Measurements from ENCODE around the gene ZFYVE9.
"Not testable (repeated sequence)": the region's sequence is repeated elsewhere in the genome, so short reads cannot be mapped to it uniquely, and the experiment has no call there.

The ZFYVE9 gene

DNA sequence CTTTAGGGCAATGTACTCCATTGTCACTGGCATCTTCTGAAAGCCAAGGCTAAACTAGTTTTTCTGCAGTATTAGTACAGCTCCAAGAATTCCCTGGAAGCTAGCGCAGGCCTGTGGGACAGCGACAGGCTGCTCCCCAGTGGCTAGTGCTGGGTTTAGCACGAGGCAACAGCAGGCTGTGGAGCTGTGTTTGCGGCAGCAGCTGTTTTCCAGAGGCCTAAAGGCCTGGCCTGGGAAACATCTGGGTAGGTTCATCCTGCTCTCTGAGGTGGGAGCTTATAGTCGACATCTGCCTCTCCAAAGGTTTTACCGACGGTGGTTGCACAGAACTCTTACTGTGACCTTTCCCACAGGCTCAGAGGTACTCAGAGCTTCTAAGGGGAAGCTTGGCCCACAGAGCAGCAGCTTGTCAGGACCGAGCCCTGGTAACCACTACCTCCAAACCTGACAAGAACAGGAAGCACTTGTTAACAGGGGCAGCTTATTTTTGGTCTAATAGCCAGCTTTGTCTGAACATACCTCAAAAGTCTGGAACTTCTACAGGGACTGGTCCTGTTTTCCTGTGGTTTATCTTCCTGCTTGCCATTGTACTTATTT is 206.9 kb downstream of the ZFYVE9 start:
- DNase-seq: no peak

DNA sequence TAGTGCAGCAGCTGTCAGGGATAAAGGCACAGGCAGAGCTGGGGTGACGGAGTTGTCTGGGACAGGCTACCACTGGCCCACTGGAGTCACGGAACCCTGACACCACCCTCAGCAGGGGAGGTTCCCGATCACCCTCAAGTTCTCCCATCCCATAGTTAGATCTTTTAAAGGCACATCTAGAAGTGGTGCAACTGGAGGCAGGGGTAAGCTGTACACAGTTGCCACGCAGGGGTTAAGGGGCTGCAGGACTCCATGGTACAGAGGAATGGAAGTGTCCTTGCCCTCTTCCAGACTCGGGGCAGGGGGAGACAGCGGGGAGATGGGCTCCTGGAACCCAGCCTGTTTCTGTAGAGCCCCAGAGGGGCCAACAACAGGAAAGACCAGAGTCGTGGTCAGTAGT is 210.8 kb downstream of the ZFYVE9 start:
- DNase-seq: no peak

DNA sequence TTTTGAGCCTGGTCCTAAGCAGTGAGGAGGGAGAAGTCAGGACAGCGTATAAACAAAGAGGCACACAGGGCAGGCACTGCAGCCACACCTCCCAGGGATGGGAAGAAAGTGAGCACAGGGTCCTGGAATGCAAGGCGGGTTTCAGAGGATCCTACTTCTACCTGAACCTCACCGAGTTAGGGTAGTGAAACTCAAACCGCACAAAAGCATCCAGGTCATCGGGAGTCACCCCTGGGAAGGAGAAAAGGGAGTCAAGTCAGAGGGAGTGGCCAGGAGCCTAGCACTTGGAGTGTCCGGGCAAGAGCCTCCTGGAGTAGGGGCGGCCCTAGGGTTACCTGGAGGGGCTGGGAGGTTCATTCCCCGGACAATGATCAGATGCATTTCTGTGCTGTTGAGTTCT is 213.5 kb downstream of the ZFYVE9 start:
- DNase-seq: no peak

DNA sequence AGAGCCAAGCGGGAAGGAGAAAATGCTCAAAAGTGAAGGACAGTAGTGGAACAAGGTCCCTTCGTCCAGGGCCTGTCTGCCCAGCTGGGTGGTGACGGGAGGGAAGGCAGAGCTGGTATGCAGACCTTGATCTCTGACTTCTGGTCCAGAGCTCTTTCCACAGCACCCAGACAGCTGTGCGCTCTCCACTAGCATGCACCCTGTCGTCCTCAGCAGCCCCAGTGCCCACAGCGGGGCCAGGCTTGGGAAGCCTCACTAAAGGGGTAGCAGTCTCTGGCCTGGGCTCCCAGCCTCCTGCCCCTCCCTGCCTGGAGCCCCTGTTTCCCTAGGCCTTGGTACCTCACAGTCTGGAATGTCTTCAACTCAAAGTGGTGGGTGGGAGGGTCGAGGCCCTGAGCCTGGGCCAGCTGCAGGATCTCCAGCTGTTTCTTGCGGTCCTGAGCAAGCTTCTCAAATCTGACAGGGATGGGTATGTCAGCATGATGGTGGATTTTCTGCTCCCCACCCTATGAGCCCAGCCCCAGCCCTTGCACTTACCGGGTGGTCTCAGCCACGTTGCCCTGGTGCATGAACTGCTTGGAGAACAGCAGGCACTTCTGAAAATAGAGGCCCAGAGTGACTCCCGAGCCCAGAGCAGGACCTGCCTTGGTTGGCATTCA is 214.1 kb downstream of the ZFYVE9 start:
- no peak for DNase-seq

DNA sequence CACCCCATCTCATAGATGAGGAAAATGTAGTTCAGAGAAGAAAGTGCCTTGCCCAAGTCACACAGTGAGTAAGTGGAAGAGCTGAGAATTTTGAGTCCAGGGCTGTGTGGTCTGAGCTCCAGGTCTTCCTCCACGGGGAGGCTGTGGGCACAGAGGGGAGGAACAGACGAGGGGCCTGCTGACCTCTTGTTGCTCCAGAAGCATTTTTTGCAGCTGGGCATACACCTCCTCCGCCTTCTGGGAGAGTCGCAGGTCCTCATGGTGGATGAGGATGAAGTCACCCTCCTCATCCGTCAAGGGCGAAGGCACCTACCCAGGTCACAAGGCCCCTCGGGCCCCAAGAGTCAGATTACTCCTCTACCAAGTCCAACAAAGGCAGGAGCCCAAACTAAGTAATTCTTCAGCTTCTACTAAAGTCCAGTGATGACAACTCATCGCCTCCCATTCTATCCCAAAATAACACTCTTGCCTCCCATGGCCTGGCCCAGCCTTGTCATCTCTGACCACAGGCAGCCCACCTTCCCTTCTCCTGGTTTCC is 215.0 kb downstream of the ZFYVE9 start:
- DNase-seq: no peak

DNA sequence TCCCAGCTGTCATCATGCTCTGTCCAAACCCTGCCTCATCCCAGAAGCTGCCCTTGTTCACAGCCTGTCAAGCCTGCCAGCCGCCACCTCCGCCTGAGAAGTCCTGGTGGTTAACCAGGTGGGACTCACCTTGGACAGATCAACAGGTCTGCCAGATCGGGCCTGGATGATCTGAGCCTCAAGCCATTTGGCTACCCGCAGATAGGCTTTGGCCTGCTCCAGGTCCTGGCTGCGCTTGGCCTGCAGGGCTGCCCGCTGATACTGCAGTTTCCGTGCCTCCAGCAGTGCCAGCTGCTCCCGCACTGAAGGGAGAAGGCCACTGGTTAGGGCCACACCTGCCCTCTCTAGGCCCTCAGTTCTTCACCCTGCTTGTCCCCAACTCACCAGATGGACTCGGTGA is 215.5 kb downstream of the ZFYVE9 start:
- DNase-seq: no peak

DNA sequence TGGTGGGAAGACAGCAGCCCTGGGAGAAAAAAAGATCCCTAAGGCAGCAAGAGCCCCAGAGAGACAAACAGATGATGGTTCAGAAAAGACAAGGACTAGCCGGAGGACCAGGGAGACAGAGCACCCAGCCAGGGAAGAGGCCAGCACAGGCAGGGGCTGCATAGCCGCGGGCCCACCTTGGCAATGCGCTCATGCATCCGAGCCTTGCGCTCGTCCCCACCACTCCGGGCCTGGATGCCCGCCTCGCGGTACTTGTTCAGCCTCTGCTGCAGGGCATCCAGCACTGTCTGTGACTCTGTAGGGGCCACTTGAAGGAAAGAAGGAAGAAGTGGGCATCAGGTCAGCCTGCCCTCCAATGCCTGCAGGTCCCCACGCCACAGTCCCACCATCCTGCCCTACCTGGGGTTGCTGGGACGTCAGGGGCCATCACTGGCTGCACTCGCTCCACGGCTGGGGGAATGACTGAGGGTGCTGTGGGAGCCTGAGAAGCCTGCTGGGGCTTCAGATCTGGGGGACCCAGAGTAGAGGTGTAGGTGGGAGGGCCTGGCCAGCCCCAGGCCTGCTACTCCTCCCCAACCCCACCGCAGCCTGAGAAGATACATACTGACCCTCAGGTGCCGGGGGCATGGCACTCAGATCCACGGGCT is 217.1 kb downstream of the ZFYVE9 start:
- DNase-seq: no peak

DNA sequence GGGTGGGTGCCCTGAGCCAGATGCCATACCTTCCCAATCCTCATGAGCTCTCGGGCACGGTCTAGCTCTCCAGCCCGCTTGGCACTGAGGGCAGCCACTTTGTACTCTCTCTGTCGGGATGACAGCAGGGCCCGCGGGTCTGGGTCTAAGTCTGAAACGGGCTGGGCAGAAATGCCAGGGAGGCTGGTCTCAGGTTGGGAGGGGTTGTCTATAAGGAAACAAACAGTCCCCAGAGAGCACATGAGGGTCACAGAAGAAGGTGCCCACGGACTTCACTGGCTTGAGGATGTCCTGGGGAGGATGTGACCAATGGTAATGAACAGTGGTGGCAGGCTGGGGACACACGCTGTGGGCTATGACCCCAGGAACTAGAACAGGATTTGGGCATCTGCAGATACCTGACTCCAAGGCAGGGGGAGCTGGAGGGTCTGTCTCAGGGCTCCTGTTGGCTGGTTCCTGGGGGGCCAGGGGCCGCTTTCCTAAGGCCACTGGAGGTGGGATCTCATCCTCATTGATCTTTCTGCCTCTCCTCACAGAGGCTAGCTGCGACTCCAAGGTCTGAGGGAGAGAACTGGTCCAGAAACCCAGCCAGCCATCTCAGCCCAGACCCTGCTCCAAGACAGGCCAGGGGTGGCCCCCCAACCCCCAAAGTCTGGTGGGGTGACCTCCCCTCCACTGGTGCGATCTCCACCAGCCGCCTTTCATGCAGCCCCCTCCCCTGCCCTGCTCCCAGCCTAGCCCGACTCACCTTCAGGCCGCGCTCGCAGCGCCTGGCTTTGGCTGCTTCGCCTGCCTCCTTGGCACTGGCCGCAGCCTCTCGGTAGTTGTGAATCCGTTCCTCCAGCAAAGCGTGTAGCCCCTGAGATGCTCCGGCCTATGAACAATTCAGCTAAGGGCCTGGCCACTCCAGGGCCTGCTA is 218.0 kb downstream of the ZFYVE9 start:
- DNase-seq: no peak

DNA sequence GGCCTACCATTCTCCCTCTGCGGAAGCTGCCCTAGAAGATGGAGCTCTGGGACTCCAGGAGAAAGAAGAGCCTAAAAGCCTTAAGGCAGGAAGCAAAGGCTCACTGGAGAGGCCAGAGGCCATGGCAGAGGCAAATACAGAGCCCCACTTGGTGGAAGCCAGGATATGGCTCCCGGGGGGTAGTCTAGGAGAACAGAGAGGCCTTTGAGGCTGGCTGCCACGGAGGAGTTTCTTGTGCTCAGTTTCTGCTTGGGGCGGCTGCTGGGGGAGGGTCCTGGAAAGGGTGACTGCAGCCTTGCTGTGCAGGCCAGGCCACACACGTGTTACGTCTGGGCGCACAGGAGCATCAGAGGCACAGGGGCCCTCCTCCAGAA is 218.7 kb downstream of the ZFYVE9 start:
- no peak for DNase-seq

DNA sequence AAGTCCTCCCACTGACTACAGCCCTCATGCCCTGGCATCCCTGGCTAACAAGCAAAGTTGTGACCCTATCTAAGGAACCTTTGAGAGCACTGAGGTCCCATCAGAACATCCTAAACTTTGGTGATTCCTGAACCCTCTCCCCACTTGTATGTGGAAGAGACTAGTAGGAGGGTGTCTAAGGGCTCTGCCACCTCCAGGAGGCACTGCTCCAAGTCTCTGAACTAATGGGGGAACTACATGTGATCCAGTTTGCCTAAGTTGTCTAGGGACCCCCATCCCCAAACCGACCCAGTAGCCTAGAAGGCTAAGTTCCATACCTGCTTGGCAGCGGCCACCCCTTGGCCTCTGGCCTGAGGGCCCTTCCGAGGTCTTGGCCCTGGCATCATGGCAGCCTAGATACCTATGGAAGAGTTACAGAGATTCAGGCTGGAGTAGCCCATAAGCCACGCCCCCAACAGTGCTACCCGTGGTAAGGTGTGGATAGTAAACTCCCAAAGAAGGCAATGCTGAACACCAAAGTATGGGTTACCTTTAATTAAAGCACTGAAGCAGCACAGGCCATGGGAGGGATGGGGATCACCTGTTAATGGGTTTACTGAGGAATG is 222.4 kb downstream of the ZFYVE9 start:
- no peak for DNase-seq

DNA sequence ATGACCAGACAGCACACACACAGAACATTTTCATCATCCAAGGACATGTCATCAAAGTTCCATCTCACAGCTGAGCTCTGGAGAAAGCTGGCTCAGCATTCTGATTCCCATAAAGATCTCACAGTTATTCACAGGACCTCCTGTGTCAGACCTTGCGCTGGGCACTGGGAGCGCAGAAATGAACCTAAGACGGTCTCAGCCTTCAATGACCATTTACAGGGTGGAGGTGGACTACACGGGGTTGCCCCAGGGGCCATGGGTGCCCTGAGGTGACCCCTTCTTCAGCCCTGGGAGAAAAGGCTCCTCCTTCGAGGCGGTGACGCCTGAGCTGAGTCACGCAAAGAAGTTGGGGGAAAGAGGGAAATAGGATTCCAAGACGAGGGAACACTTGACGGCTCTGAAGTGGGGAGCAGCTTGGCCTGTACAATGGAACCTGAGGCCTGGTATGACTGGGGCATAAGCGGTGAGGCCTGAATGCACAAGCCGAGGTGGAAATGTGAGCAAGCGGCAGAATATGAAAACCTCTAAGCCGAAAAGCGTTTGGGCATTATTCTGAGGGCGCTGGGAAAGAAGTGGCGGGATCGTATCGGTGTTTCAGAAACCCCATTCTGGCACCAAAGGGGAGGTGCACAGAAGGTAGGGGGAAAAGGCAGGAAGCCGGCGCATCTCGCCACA is 223.3 kb downstream of the ZFYVE9 start:
- no peak for DNase-seq

DNA sequence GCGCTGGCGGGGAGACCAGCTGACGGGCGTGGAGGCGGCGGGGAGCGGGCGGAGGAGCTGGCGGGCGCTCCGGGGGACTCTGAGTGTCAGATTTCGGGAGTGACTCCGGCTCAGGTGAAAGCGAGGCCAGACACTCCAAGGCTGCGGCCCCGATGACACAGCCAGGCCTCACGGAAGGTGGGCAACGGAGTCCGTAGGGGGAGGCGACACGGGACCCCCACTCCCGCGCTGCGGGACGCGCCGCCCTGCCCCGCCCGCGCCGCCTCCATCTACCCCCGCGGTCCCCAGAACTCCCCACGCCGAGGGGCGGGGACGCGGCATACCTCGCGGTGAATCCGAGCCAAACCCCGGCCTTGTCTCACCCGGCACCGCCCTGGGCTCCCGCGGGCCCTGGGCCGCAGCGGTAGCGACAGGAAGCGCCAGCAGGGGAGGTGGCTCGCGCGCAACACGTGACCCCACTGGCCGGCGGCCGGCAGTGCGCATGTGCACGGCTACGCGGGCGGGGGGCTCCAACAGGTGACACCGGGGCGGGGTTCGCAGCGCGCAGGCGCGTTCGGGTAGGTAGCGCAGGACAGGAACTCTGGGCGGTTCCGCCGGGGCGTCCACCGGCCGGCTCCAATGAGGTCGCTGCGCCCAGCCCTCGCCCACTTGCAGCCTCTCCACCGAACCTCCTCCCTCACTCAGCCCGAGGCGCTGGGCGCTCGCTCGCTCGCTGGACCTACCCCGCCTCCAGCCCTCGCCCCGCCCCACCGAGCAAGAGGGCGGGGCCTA is 224.0 kb downstream of the ZFYVE9 start, which contains the start of gene CC2D1B:
Gene CC2D1B, minus strand, starts transcription at position 460 of the 771 bp plus-strand sequence. CDS start 1,585 bp downstream, outside the sequence.
- DNase-seq: peak; percentile 95

DNA sequence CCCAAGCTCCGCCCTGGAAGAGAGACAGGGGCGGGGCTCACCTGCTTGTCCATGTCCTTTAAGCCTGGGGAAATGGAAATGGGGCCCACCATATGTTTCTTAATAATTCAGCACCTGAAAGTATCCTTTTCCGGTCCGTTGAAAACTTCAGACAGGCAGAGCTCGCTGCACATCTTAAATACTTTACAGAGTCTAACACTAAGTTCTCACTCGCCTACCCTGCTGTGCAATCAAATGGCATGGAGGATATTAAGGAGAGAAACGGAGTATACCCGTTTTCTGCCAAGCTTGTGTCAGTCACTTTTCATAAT is 224.6 kb downstream of the ZFYVE9 start:
- DNase-seq: no peak

DNA sequence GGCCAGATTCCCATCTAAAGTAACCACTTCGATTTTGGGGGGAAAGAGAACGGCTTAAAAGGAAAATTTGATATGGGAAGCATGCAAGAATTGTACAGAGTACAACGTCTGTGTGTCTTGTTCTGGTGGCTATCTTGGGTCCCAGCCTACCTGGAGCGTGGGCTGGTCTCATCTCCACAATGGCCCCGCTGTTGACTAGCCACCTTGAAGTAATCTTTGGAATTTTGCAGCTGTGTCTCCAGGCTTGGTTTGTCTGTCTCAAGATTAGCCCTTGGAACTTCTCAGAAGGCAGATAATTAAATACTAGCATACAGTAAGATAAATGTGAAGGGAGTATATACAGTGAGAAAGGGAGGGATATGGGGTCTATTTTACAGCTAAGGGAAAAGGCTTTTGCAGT is 225.4 kb downstream of the ZFYVE9 start:
- no peak for DNase-seq

DNA sequence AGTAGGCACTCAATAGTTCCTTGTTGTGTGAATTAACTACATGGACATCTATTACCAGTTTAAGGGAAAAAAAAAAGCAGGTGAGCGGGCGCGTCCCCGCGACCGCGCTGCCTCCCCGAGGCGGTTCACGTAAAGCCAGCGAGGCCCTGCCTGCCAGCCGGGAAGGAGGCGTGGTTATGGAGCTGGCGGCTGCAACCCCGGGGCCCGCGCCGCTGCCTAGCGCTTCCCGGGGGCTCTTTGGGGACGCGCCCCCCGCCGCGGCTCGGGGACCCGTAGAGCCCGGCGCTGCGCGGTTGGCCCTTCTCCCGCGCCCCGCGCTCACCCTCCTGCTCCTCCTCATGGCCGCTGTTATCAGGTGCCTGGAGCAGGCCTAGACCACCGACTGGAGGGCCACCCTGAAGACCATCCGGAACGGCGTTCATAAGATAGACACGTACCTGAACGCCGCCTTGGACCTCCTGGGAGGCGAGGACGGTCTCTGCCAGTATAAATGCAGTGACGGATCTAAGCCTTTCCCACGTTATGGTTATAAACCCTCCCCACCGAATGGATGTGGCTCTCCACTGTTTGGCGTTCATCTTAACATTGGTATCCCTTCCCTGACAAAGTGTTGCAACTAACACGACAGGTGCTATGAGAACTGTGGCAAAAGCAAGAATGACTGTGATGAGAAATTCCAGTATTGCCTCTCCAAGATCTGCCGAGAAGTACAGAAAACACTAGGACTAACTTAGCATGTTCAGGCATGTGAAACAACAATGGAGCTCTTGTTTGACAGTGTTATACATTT is 226.7 kb downstream of the ZFYVE9 start:
- DNase-seq: peak; percentile 69

DNA sequence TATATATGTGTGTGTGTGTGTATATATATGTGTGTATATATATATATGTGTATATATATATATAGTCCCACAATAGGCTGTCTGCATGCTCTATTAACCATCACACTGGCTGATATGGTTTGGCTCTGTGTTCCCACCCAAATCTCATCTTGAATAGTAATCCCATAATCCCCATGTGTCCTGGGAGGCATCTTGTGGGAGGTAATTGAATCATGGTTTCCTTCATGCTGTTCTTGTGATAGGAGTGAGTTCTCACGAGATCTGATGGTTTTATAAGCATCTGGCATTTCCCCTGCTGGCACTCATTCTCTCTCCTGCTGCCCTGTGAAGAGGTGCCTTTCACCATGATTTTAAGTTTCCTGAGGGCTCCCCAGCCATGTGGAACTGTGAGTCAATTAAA is 228.0 kb downstream of the ZFYVE9 start:
- not testable (repeated sequence) for DNase-seq

DNA sequence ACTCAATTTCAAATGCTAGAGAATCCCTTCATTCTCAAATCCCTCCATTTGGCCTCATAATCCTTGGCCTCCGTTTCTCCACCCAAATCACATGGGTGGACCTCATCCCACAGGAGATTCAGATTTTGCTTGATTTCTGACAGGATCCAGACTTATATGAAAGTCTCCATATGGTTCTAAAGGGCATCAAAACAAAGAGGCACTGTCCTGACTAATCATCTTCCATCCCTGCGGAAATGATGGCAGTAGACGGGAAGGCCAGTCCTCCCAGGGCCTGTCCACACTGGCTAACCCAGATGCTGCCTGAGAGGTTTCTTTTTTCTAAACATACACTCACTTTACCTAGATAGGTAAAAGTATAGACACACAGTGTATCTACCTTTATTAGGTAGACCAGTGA is 243.5 kb downstream of the ZFYVE9 start:
- no peak for DNase-seq

DNA sequence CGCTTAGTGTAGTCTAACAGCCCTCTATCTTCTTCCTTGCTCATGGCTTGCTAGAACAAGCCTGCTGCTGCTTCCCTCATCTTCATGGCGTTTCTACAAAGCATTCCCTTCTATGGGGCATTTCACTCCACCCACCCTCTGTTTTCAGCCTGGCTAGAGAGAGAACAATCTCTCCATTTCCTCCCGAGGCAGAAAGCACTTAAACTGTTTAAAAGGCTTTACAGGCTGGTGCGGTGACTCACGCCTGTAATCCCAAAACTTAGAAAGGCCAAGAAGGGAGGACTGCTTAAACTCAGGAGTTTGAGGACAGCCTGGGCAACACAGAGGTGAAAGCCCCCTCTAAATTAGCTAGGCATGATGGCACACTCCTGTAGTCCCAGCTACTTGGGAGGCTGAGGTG is 244.6 kb downstream of the ZFYVE9 start:
- no peak for DNase-seq

DNA sequence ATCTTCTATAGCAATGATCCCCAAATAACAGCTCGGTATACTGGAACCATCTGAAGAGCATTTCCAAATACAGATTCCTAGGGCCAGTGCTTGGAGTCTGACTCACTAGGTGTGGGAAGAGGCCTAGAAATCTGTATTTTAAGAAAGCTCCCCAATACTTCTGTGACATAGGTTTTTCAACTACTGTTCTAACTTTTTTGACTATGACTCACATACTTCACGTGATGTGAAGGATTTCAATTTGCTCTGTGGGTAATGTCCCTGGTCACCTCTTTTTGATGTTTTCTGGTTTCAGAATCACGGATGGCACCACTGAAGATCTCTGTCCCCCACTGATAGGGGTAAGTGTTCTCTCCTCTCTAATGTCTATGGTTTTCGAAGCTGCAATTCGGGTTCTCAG is 251.3 kb downstream of the ZFYVE9 start:
- DNase-seq: no peak

Data from NCI-H510A (cell line).